H9 (cell line): ENCODE measurements around the gene ZNF232. TPM values are rescaled to one million over a fixed set of nuclear protein-coding genes. Genes with fewer than 3 reads are reported as not detected.

Experiments used
- DNase-seq: peaks from one replicate; pipeline ENCODE4 v3.0.0-alpha.2; 2017
- H2AFZ ChIP-seq: one replicate; pipeline ENCODE4 v1.6.1; 2013; ENCODE audit warnings: mild to moderate bottlenecking, low read length, control low read depth, moderate library complexity
- H2AK5ac ChIP-seq: 2 replicates; pipeline ENCODE4 v1.6.1; 2013; ENCODE audit warnings: low read length, control low read depth, mixed read lengths; ENCODE audit not compliant: insufficient read length
- H2BK120ac ChIP-seq: one replicate; pipeline ENCODE4 v1.6.1; 2013; ENCODE audit warnings: low read depth, mild to moderate bottlenecking, low read length, control low read depth, inconsistent platforms; ENCODE audit not compliant: poor library complexity, severe bottlenecking
- H2BK12ac ChIP-seq: 2 replicates; pipeline ENCODE4 v1.6.1; 2013; ENCODE audit warnings: low read length, control low read depth, mixed read lengths, low read depth; ENCODE audit not compliant: insufficient read length
- H2BK15ac ChIP-seq: 2 replicates; pipeline ENCODE4 v1.6.1; 2013; ENCODE audit warnings: low read depth, low read length, control low read depth
- H2BK20ac ChIP-seq: one replicate; pipeline ENCODE4 v1.6.1; 2013; ENCODE audit warnings: low read depth, mild to moderate bottlenecking, low read length, control low read depth, inconsistent platforms; ENCODE audit not compliant: poor library complexity, severe bottlenecking
- H2BK5ac ChIP-seq: 2 replicates; pipeline ENCODE4 v1.6.1; 2013; ENCODE audit warnings: low read length, control low read depth, mixed read lengths; ENCODE audit not compliant: insufficient read length
- H3K14ac ChIP-seq: 2 replicates; pipeline ENCODE4 v1.6.1; 2013; ENCODE audit warnings: low read length, control low read depth; ENCODE audit not compliant: insufficient read depth
- H3K18ac ChIP-seq: 2 replicates; pipeline ENCODE4 v1.6.1; 2013; ENCODE audit warnings: low read depth, mild to moderate bottlenecking, mixed read lengths, low read length, control low read depth; ENCODE audit not compliant: insufficient read length
- H3K23ac ChIP-seq: 2 replicates; pipeline ENCODE4 v1.6.1; 2013; ENCODE audit warnings: low read length, control low read depth, mixed read lengths, low read depth; ENCODE audit not compliant: insufficient read length
- H3K23me2 ChIP-seq: 2 replicates; pipeline ENCODE4 v1.6.1; 2013; ENCODE audit warnings: low read depth, mild to moderate bottlenecking, mixed read lengths, low read length, control low read depth; ENCODE audit not compliant: insufficient read length, poor library complexity, severe bottlenecking
- H3K27ac ChIP-seq: 2 replicates; pipeline ENCODE4 v1.5.1; 2013; ENCODE audit warnings: low read length, control low read depth, mixed read lengths, low read depth; ENCODE audit not compliant: insufficient read length
- H3K27me3 ChIP-seq: 2 replicates; pipeline ENCODE4 v1.6.1; 2013; ENCODE audit warnings: low read length, control low read depth, inconsistent platforms; ENCODE audit not compliant: insufficient read depth
- H3K4ac ChIP-seq: 2 replicates; pipeline ENCODE4 v1.6.1; 2013; ENCODE audit warnings: low read depth, mild to moderate bottlenecking, control low read depth, inconsistent platforms, low read length, moderate library complexity
- H3K4me1 ChIP-seq: 2 replicates; pipeline ENCODE4 v1.6.1; 2013; ENCODE audit warnings: low read length, control low read depth, inconsistent platforms; ENCODE audit not compliant: insufficient read depth
- H3K4me2 ChIP-seq: 2 replicates; pipeline ENCODE4 v1.6.1; 2013; ENCODE audit warnings: low read length, control low read depth, mixed read lengths; ENCODE audit not compliant: insufficient read length, insufficient read depth
- H3K56ac ChIP-seq: 2 replicates; pipeline ENCODE4 v1.6.1; 2013; ENCODE audit warnings: low read depth, mild to moderate bottlenecking, mixed read lengths, low read length, control low read depth; ENCODE audit not compliant: insufficient read length
- H3K79me1 ChIP-seq: 2 replicates; pipeline ENCODE4 v1.6.1; 2013; ENCODE audit warnings: low read depth, mild to moderate bottlenecking, moderate library complexity, low read length, control low read depth, inconsistent platforms; ENCODE audit not compliant: insufficient read depth, poor library complexity, severe bottlenecking
- H3K79me2 ChIP-seq: 2 replicates; pipeline ENCODE4 v1.6.1; 2013; ENCODE audit warnings: low read length, control low read depth, inconsistent platforms; ENCODE audit not compliant: insufficient read depth
- H3K9ac ChIP-seq: 2 replicates; pipeline ENCODE4 v1.6.1; 2013; ENCODE audit warnings: low read length, control low read depth, mixed read lengths; ENCODE audit not compliant: insufficient read length; ENCODE audit errors: extremely low read depth
- H3K9me3 ChIP-seq: one replicate; pipeline ENCODE4 v1.6.1; 2013; ENCODE audit warnings: low read depth, low read length, inconsistent platforms; ENCODE audit not compliant: control insufficient read depth
- H3T11ph ChIP-seq: one replicate; pipeline ENCODE4 v1.6.1; 2013; ENCODE audit warnings: mild to moderate bottlenecking, low read length, control low read depth, inconsistent platforms
- H4K20me1 ChIP-seq: one replicate; pipeline ENCODE4 v1.6.1; 2013; ENCODE audit not compliant: control insufficient read depth, insufficient read length, insufficient read depth
- H4K5ac ChIP-seq: 2 replicates; pipeline ENCODE4 v1.6.1; 2013; ENCODE audit warnings: low read depth, mild to moderate bottlenecking, mixed read lengths, low read length, control low read depth; ENCODE audit not compliant: insufficient read length
- H4K8ac ChIP-seq: replicated peaks from 2 replicates; pipeline ENCODE4 v1.6.1; 2013; ENCODE audit warnings: low read length, control low read depth, mixed read lengths, low read depth; ENCODE audit not compliant: insufficient read length
- H4K91ac ChIP-seq: 2 replicates; pipeline ENCODE4 v1.6.1; 2013; ENCODE audit warnings: low read depth, mild to moderate bottlenecking, moderate library complexity, mixed read lengths, low read length, control low read depth; ENCODE audit not compliant: insufficient read length
- H3K27ac Mint-ChIP-seq, 3 experiments: 2 replicates in 2 of 3; 3 replicates in 1 of 3; pipeline ENCODE4 v1.8.0; 2020 to 2021; ENCODE audit warnings: mixed read lengths in 3 of 3, mild to moderate bottlenecking in 1 of 3, moderate library complexity in 1 of 3
- H3K27me3 Mint-ChIP-seq: 2 replicates; pipeline ENCODE4 v1.8.0; 2021; ENCODE audit warnings: low read depth, mild to moderate bottlenecking, moderate library complexity, mixed read lengths
- H3K36me3 Mint-ChIP-seq, 3 experiments: 2 replicates in 2 of 3; 3 replicates in 1 of 3; pipeline ENCODE4 v1.8.0; 2020 to 2021; ENCODE audit warnings: low read depth in 3 of 3, mixed read lengths in 3 of 3; ENCODE audit not compliant: insufficient read depth in 1 of 3
- H3K4me1 Mint-ChIP-seq, 2 experiments: 2 replicates each; pipeline ENCODE4 v1.8.0; 2020; ENCODE audit warnings: mixed read lengths in 2 of 2
- H3K4me3 Mint-ChIP-seq, 2 experiments: 2 replicates in 1 of 2; 3 replicates in 1 of 2; pipeline ENCODE4 v1.8.0; 2020 to 2021; ENCODE audit warnings: mild to moderate bottlenecking in 2 of 2, mixed read lengths in 2 of 2, moderate library complexity in 1 of 2
- H3K9me3 Mint-ChIP-seq, 2 experiments: 2 replicates in 1 of 2; 3 replicates in 1 of 2; pipeline ENCODE4 v1.8.0; 2020; ENCODE audit warnings: mild to moderate bottlenecking in 2 of 2, mixed read lengths in 2 of 2, moderate library complexity in 1 of 2
- CTCF ChIP-seq: fragments of 200-600 bp; sonication (generic); conservative IDR thresholded peaks from 3 replicates; pipeline ENCODE4 v1.8.0; 2021; ENCODE audit warnings: antibody characterized with exemption, mild to moderate bottlenecking
- WGBS: extraction: QIAGEN DNeasy Blood & Tissue Kit; methylation state at CpG from one replicate; pipeline ENCODE4 v1.1.7; 2013; ENCODE audit warnings: missing lambda C conversion rate, low lambda C conversion rate, mixed read lengths; ENCODE audit not compliant: insufficient read length; ENCODE audit errors: extremely low coverage; 5-methylcytosine and 5-hydroxymethylcytosine counted together
- total RNA-seq: library from RNA; stranded (reverse); gene quantifications from 2 replicates; pipeline ENCODE4 v1.2.1, GENCODE V29; 2021

Gene ZNF232
- total RNA-seq, 1 experiment from 2014 or later, result 46.4 TPM

GRCh38 chr17:5078106-5079028, 33.3 kb downstream of the ZNF232 start, which contains the start of gene ZFP3:
ZFP3 (plus strand) TSS chr17:5078467; CDS start chr17:5091505, 13,038 bp downstream.
- TF ChIP-seq CTCF, result peak; percentile 20; the same call in 1 of the 3 replicates
- Histone ChIP-seq H2BK120ac (no peak within 1 kb of the TSS), H4K8ac (no peak within 1 kb of the TSS), H3K56ac (no peak within 1 kb of the TSS), H3K27ac (no peak within 1 kb of the TSS), H3K79me1 (no peaks in the 10 kb centered on the region), H3K23me2 (peaks cover 5% of the 10 kb centered on the region), H4K20me1 (no peaks in the 10 kb centered on the region), H3K9ac (no peak within 1 kb of the TSS), H3K79me2 (no peaks in the 10 kb centered on the region), H3K4ac (no peak within 1 kb of the TSS), H2AFZ (peak within 1 kb of the TSS; percentile 82), H3K27me3 (no peaks in the 10 kb centered on the region), H3K18ac (peak within 1 kb of the TSS; percentile 76), H4K5ac (no peak within 1 kb of the TSS), H3K23ac (no peak within 1 kb of the TSS), H3K4me2 (no peak within 1 kb of the TSS), H3K14ac (0 out of 2 replicates have a peak within 1 kb of the TSS, but pooled peaks have one; percentile 63), H3K9me3 (no peaks in the 10 kb centered on the region), H2AK5ac (no peak within 1 kb of the TSS), H2BK5ac (no peak within 1 kb of the TSS), H3K4me1 (no peaks in the 10 kb centered on the region; the same call in 1 of the 2 replicates), H2BK12ac (no peak within 1 kb of the TSS), H2BK20ac (no peak within 1 kb of the TSS), H3T11ph (no peak within 1 kb of the TSS), H2BK15ac (no peak within 1 kb of the TSS), H4K91ac (no peak within 1 kb of the TSS)
- peak; percentile 80 for DNase-seq
- Mint-ChIP-seq H3K4me3 (no peak within 1 kb of the TSS), H3K27me3 (peaks cover 13% of the 10 kb centered on the region), H3K27ac (peak within 1 kb of the TSS in 1 of 3 experiments; percentile 81; a peak in 1 of 7 replicates), H3K9me3 (peaks cover 0 to 1% of the 10 kb centered on the region in 2 experiments; a peak in 2 of 5 replicates), H3K36me3 (no peaks in the 10 kb centered on the region), H3K4me1 (peaks cover 12 to 13% of the 10 kb centered on the region in 2 experiments)
- no CpG with 5 or more reads among the region's 75 CpGs for WGBS
